WTC11 (cell line): Measurements from ENCODE around the gene RSPO4. TPM values are rescaled to one million over a fixed set of nuclear protein-coding genes. Genes with fewer than 3 reads are reported as not detected.

ENCODE experiments used
- ATAC-seq: fragments of 200-7000 bp; cut with Tn5 transposase; 2 replicates; pipeline ENCODE4 v1.10.0; 2021; ENCODE audit warnings: mild to moderate bottlenecking, moderate library complexity
- CTCF ChIA-PET: fragments of 300-600 bp; sonication (Branson Sonifier 250); formaldehyde crosslinking; loops from one replicate; lab custom pipeline; 2021; ENCODE audit warnings: antibody characterized with exemption; lab: Charles Lee
- POLR2A ChIA-PET: fragments of 350-600 bp; sonication (Branson Sonifier 250); formaldehyde crosslinking; loops from one replicate; lab custom pipeline; 2021; ENCODE audit warnings: antibody characterized with exemption; lab: Charles Lee
- DNase-seq: peaks from one replicate; pipeline ENCODE4 v3.0.0; 2021; ENCODE audit warnings: low spot score
- H3K27ac Mint-ChIP-seq: 2 replicates; pipeline ENCODE4 v1.8.0; 2021; ENCODE audit warnings: mixed read lengths
- H3K27me3 Mint-ChIP-seq: 2 replicates; pipeline ENCODE4 v1.8.0; 2021; ENCODE audit warnings: low read depth, mild to moderate bottlenecking, moderate library complexity, mixed read lengths
- H3K36me3 Mint-ChIP-seq: 2 replicates; pipeline ENCODE4 v1.8.0; 2021; ENCODE audit warnings: mixed read lengths
- H3K4me1 Mint-ChIP-seq: 2 replicates; pipeline ENCODE4 v1.8.0; 2022; ENCODE audit warnings: mixed read lengths
- H3K4me3 Mint-ChIP-seq: 2 replicates; pipeline ENCODE4 v1.8.0; 2021; ENCODE audit warnings: mild to moderate bottlenecking, moderate library complexity, mixed read lengths
- H3K9me3 Mint-ChIP-seq: 2 replicates; pipeline ENCODE4 v1.8.0; 2021; ENCODE audit warnings: mixed read lengths
- CREB1 ChIP-seq: sonication (generic); formaldehyde crosslinking; IDR thresholded peaks from 2 replicates; pipeline ENCODE4 v1.8.0; 2023; ENCODE audit warnings: mild to moderate bottlenecking, missing genetic modification reagents
- CTCF ChIP-seq: fragments of 200-600 bp; IDR thresholded peaks from 2 replicates; pipeline ENCODE4 v1.8.0; 2022; ENCODE audit warnings: antibody characterized with exemption
- ETV6 ChIP-seq: sonication (generic); formaldehyde crosslinking; IDR thresholded peaks from 2 replicates; pipeline ENCODE4 v1.8.1; 2022; ENCODE audit warnings: mild to moderate bottlenecking, missing genetic modification reagents
- FOXJ3 ChIP-seq: sonication (generic); formaldehyde crosslinking; IDR thresholded peaks from 2 replicates; pipeline ENCODE4 v1.9.0; 2021; ENCODE audit warnings: missing genetic modification reagents, mild to moderate bottlenecking, borderline replicate concordance
- FOXK1 ChIP-seq: sonication (generic); formaldehyde crosslinking; IDR thresholded peaks from 2 replicates; pipeline ENCODE4 v1.8.0; 2022; ENCODE audit warnings: mild to moderate bottlenecking, moderate library complexity, missing genetic modification reagents
- GRHL2 ChIP-seq: fragments of 250-450 bp; sonication (Bioruptor Pico); IDR thresholded peaks from 2 replicates; pipeline ENCODE4 v1.8.0; 2022; ENCODE audit warnings: mild to moderate bottlenecking, moderate library complexity; ENCODE audit not compliant: insufficient replicate concordance, severe bottlenecking
- HMGXB4 ChIP-seq: sonication (generic); formaldehyde crosslinking; IDR thresholded peaks from 2 replicates; pipeline ENCODE4 v1.8.1; 2023; ENCODE audit warnings: mild to moderate bottlenecking, moderate library complexity, missing genetic modification reagents
- MXD4 ChIP-seq: fragments of 250-450 bp; sonication (Bioruptor Pico); IDR thresholded peaks from 2 replicates; pipeline ENCODE4 v1.8.0; 2021; ENCODE audit warnings: mild to moderate bottlenecking, moderate library complexity, borderline replicate concordance
- MYBL2 ChIP-seq: sonication (generic); formaldehyde crosslinking; IDR thresholded peaks from 2 replicates; pipeline ENCODE4 v1.8.1; 2023; ENCODE audit warnings: mild to moderate bottlenecking, moderate library complexity, missing genetic modification reagents
- NR1H2 ChIP-seq: sonication (generic); formaldehyde crosslinking; IDR thresholded peaks from 2 replicates; pipeline ENCODE4 v1.9.0; 2021; ENCODE audit warnings: mild to moderate bottlenecking, moderate library complexity, missing genetic modification reagents
- OVOL2 ChIP-seq: fragments of 250-450 bp; sonication (Bioruptor Pico); IDR thresholded peaks from 2 replicates; pipeline ENCODE4 v1.9.0; 2021; ENCODE audit warnings: mild to moderate bottlenecking, borderline replicate concordance
- RELA ChIP-seq: sonication (generic); formaldehyde crosslinking; IDR thresholded peaks from 2 replicates; pipeline ENCODE4 v1.8.1; 2022; ENCODE audit warnings: missing genetic modification reagents, mild to moderate bottlenecking, borderline replicate concordance
- ZBTB21 ChIP-seq: sonication (generic); formaldehyde crosslinking; IDR thresholded peaks from 2 replicates; pipeline ENCODE4 v1.8.1; 2023; ENCODE audit warnings: mild to moderate bottlenecking, missing genetic modification reagents, borderline replicate concordance
- ZNF138 ChIP-seq: sonication (generic); formaldehyde crosslinking; conservative IDR thresholded peaks from 2 replicates; pipeline ENCODE4 v1.8.1; 2022; ENCODE audit warnings: mild to moderate bottlenecking, moderate library complexity, missing genetic modification reagents
- total RNA-seq: library from RNA; stranded (reverse); gene quantifications from 3 replicates; pipeline ENCODE4 v1.2.3, GENCODE V29; 2021
- TF ChIP-seq, protein P1 (sequence below): sonication (generic); formaldehyde crosslinking; IDR thresholded peaks from 2 replicates; pipeline ENCODE4 v1.8.0; 2022; ENCODE audit warnings: mild to moderate bottlenecking, missing genetic modification reagents
- TF ChIP-seq, protein P2 (sequence below): sonication (generic); formaldehyde crosslinking; IDR thresholded peaks from 2 replicates; pipeline ENCODE4 v1.8.1; 2023; ENCODE audit warnings: mild to moderate bottlenecking, missing genetic modification reagents

RSPO4 gene
- total RNA-seq, 1 experiment from 2014 or later, result 4.5 TPM

DNA sequence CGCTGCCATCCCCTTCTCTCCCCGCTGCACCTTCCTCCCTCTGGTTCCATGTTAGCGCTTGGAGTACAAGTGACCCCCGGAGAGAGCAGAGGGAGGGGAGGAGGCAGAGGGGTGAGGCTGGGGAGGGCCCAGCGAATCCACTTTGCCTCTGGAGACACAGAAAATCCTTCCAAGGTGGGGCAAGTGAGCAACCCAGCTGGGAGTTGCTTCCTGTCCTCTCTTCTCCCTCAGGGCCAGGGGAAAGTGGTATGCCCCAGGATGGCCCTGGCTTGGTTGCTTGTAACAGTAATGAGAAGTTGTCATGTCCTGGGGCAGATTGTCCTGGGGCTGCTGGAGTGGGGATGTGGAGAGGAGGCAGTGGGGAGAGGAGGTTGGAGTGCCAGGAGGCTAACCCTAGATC lies 85.3 kb downstream of the RSPO4 start:
- POLR2A ChIA-PET, result no interaction called here
- ATAC-seq (peak; percentile 50), DNase-seq (no peak)
- no peak for TF ChIP-seq ZBTB21
- no peak for TF ChIP-seq FOXJ3 (CRISPR knock-in tag)
- TF ChIP-seq OVOL2, result no peak
- TF ChIP-seq CREB1 (CRISPR knock-in tag), result no peak
- no peak for TF ChIP-seq FOXK1
- TF ChIP-seq RELA (CRISPR knock-in tag), result no peak
- no peak for TF ChIP-seq MYBL2
- TF ChIP-seq GRHL2 (CRISPR knock-in tag), result no peak
- TF ChIP-seq CTCF, result no peak
- TF ChIP-seq MXD4 (CRISPR knock-in tag), result no peak
- no peak for TF ChIP-seq NR1H2 (CRISPR knock-in tag)
- TF ChIP-seq, protein P1, sequence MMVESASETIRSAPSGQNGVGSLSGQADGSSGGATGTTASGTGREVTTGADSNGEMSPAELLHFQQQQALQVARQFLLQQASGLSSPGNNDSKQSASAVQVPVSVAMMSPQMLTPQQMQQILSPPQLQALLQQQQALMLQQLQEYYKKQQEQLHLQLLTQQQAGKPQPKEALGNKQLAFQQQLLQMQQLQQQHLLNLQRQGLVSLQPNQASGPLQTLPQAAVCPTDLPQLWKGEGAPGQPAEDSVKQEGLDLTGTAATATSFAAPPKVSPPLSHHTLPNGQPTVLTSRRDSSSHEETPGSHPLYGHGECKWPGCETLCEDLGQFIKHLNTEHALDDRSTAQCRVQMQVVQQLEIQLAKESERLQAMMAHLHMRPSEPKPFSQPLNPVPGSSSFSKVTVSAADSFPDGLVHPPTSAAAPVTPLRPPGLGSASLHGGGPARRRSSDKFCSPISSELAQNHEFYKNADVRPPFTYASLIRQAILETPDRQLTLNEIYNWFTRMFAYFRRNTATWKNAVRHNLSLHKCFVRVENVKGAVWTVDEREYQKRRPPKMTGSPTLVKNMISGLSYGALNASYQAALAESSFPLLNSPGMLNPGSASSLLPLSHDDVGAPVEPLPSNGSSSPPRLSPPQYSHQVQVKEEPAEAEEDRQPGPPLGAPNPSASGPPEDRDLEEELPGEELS (CRISPR knock-in tag), result no peak
- no peak for TF ChIP-seq ETV6 (CRISPR knock-in tag)
- no peak for TF ChIP-seq HMGXB4 (CRISPR knock-in tag)
- no peak for TF ChIP-seq ZNF138 (CRISPR knock-in tag)
- Mint-ChIP-seq H3K4me1 (peaks cover 12% of the 10 kb centered on the region), H3K27me3 (no peaks in the 10 kb centered on the region), H3K36me3 (no peaks in the 10 kb centered on the region), H3K27ac (no peak overlapping the region), H3K4me3 (peak overlapping the region; percentile 12; the same call in 1 of the 2 replicates), H3K9me3 (peaks cover 10% of the 10 kb centered on the region)
- CTCF ChIA-PET, result interaction anchor here (4.6 to 9.0 kb wide), 2 partner anchors 32 to 40 kb away, joined by 19 to 71 read pairs; no protein-coding TSS in a partner anchor

DNA sequence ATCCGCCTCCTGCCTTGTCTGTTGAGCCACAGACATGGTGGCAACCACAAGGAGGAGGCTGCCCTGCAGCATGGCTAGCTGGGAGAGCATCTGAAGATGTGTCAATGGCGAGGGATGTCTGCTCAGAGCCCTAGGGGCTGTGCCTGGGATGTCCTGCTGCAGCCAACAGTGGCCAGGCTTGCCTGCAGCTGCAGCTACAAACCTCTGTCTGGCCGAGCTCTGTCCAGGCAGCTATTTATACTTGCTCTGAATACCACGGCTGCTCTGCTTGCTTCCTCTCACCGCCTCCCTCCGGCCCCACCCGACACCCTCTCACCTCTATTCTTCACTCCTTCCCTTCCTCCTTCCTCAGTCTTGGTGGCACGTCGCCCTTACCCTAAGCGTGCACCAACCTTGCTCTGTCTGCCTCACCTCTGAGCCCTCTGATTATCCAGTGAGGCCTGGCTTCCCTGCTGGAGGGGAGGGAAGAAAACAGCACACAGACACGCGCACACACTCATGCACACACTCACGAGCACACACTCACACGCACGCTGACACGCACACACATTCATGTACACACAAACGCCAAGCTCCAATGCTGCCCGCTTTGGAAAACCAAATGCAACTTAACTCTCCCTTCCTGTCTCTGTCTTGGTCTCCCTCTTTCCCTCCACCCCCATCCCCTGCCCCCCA lies 85.8 kb downstream of the RSPO4 start, which contains the start of gene ANGPT4:
Gene ANGPT4, minus strand, starts transcription at position 210 of the 675 bp plus-strand sequence. Its CDS starts 120 bp downstream, at position 90.
- Mint-ChIP-seq H3K27me3 (no peaks in the 10 kb centered on the region), H3K4me3 (peak within 1 kb of the TSS; percentile 12; the same call in 1 of the 2 replicates), H3K4me1 (peaks cover 12% of the 10 kb centered on the region), H3K9me3 (peaks cover 10% of the 10 kb centered on the region), H3K36me3 (no peaks in the 10 kb centered on the region), H3K27ac (no peak within 1 kb of the TSS; the same call in 1 of the 2 replicates)
- ChIA-PET CTCF (interaction anchor here (0.6 to 9.0 kb wide), 6 partner anchors 26 to 192 kb away, joined by 3 to 71 read pairs (median 4); no protein-coding TSS in a partner anchor), POLR2A (interaction anchor here (0.6 kb wide), 1 partner anchor 86 kb away, joined by 4 read pairs; no protein-coding TSS in a partner anchor)
- ATAC-seq, result peak; percentile 27
- DNase-seq, result peak; percentile 18
- no peak for TF ChIP-seq NR1H2 (CRISPR knock-in tag)
- TF ChIP-seq, protein P2, sequence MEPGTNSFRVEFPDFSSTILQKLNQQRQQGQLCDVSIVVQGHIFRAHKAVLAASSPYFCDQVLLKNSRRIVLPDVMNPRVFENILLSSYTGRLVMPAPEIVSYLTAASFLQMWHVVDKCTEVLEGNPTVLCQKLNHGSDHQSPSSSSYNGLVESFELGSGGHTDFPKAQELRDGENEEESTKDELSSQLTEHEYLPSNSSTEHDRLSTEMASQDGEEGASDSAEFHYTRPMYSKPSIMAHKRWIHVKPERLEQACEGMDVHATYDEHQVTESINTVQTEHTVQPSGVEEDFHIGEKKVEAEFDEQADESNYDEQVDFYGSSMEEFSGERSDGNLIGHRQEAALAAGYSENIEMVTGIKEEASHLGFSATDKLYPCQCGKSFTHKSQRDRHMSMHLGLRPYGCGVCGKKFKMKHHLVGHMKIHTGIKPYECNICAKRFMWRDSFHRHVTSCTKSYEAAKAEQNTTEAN (CRISPR knock-in tag), result 0 out of 2 replicates have a peak, but pooled peaks have one; percentile 62
